Sigmoid colon (tissue), 4 donors: ENCODE measurements around the gene ADGRG2.

ENCODE experiments used
- CTCF ChIP-seq, 4 experiments: fragments of 450-650 bp in 3 of 4; fragments of 200-600 bp in 1 of 4; IDR thresholded peaks; one replicate each; pipeline ENCODE4 v1.5.1; 2016 to 2019; ENCODE audit warnings: antibody characterized with exemption in 4 of 4, mild to moderate bottlenecking in 3 of 4, moderate library complexity in 2 of 4
- EP300 ChIP-seq, 4 donors: sonication (generic); formaldehyde crosslinking; IDR thresholded peaks; one replicate each; pipeline ENCODE4 v1.6.1; 2017; ENCODE audit warnings: antibody characterized with exemption in 4 of 4
- POLR2A ChIP-seq, 2 donors: fragments of 450-650 bp; IDR thresholded peaks; one replicate each; pipeline ENCODE4 v1.6.1; 2016; ENCODE audit warnings: antibody characterized with exemption in 2 of 2, mild to moderate bottlenecking in 2 of 2, moderate library complexity in 2 of 2
- POLR2AphosphoS5 ChIP-seq, 4 donors: sonication (generic); formaldehyde crosslinking; IDR thresholded peaks; one replicate each; pipeline ENCODE4 v1.6.1; 2017; ENCODE audit warnings: antibody characterized with exemption in 4 of 4

- TF ChIP-seq CTCF (IDR thresholded peaks at IDR 0.05) (no peak), POLR2AphosphoS5 (IDR thresholded peaks at IDR 0.05) (no peak), POLR2A (IDR thresholded peaks at IDR 0.05) (no peak), EP300 (IDR thresholded peaks at IDR 0.05) (no peak)
These were observed 73.2 kb downstream of the ADGRG2 start for GRCh38 chrX:19049110-19049509.
